Astrocyte (in vitro differentiated cells and primary cell): ENCODE measurements around the gene KIF19. TPM values are rescaled to one million over a fixed set of nuclear protein-coding genes. Genes with fewer than 3 reads are reported as not detected.

ENCODE experiments used
- DNase-seq: peaks from one replicate; pipeline ENCODE4 v3.0.0-alpha.2; 2010; ENCODE audit warnings: low read depth
- FAIRE-seq: peaks from 2 replicates; lab custom pipeline; 2011; peaks lifted over from hg19 to GRCh38; lab: Jason Lieb, UNC
- H2AFZ ChIP-seq: 2 replicates; pipeline ENCODE4 v1.6.0; 2012; ENCODE audit warnings: low read depth, low read length, inconsistent platforms
- H3K27ac ChIP-seq: 2 replicates; pipeline ENCODE4 v1.5.1; 2011; ENCODE audit warnings: low read depth, low read length, inconsistent platforms
- H3K27me3 ChIP-seq: 2 replicates; pipeline ENCODE4 v1.6.0; 2011; ENCODE audit warnings: low read length, inconsistent platforms; ENCODE audit not compliant: insufficient read depth
- H3K36me3 ChIP-seq: 2 replicates; pipeline ENCODE4 v1.5.1; 2011; ENCODE audit warnings: low read length, inconsistent platforms; ENCODE audit not compliant: insufficient read depth
- H3K4me1 ChIP-seq: 2 replicates; pipeline ENCODE4 v1.5.1; 2011; ENCODE audit warnings: low read length, inconsistent platforms; ENCODE audit not compliant: insufficient read depth
- H3K4me2 ChIP-seq: 2 replicates; pipeline ENCODE4 v1.6.0; 2012; ENCODE audit warnings: low read length, inconsistent platforms
- H3K4me3 ChIP-seq: 2 replicates; pipeline ENCODE4 v1.5.1; 2011; ENCODE audit warnings: low read depth, mild to moderate bottlenecking, low read length, inconsistent platforms; ENCODE audit not compliant: insufficient read depth
- H3K79me2 ChIP-seq: 2 replicates; pipeline ENCODE4 v1.6.0; 2012; ENCODE audit warnings: mild to moderate bottlenecking, low read length, inconsistent platforms; ENCODE audit not compliant: insufficient read depth
- H3K9ac ChIP-seq: 2 replicates; pipeline ENCODE4 v1.6.0; 2012; ENCODE audit warnings: mild to moderate bottlenecking, low read length, inconsistent platforms
- H3K9me3 ChIP-seq: 2 replicates; pipeline ENCODE4 v1.5.1; 2012; ENCODE audit warnings: low read depth, mild to moderate bottlenecking, low read length, inconsistent platforms; ENCODE audit not compliant: insufficient read depth
- H4K20me1 ChIP-seq: 2 replicates; pipeline ENCODE4 v1.6.0; 2012; ENCODE audit warnings: low read length, inconsistent platforms; ENCODE audit not compliant: insufficient read depth
- H3K27ac Mint-ChIP-seq: one replicate; pipeline ENCODE4 v1.8.0; 2021; ENCODE audit warnings: mild to moderate bottlenecking, mixed read lengths; ENCODE audit not compliant: unreplicated experiment
- H3K27me3 Mint-ChIP-seq: one replicate; pipeline ENCODE4 v1.8.0; 2021; ENCODE audit warnings: low read depth, mixed read lengths; ENCODE audit not compliant: unreplicated experiment
- H3K36me3 Mint-ChIP-seq: one replicate; pipeline ENCODE4 v1.8.0; 2021; ENCODE audit warnings: low read depth, mixed read lengths; ENCODE audit not compliant: unreplicated experiment
- H3K4me1 Mint-ChIP-seq: one replicate; pipeline ENCODE4 v1.8.0; 2021; ENCODE audit warnings: low read depth, mixed read lengths; ENCODE audit not compliant: unreplicated experiment
- H3K4me3 Mint-ChIP-seq: one replicate; pipeline ENCODE4 v1.8.0; 2021; ENCODE audit warnings: mild to moderate bottlenecking, moderate library complexity, mixed read lengths; ENCODE audit not compliant: unreplicated experiment
- H3K9me3 Mint-ChIP-seq: one replicate; pipeline ENCODE4 v1.8.0; 2021; ENCODE audit warnings: mild to moderate bottlenecking, mixed read lengths; ENCODE audit not compliant: unreplicated experiment
- CTCF ChIP-seq: IDR thresholded peaks from 2 replicates; pipeline ENCODE4 v1.5.1; 2011; ENCODE audit warnings: low read depth, mild to moderate bottlenecking, inconsistent platforms, low read length, moderate library complexity; ENCODE audit not compliant: insufficient read depth
- EZH2 ChIP-seq: IDR thresholded peaks from 2 replicates; pipeline ENCODE4 v1.6.1; 2012; ENCODE audit warnings: mild to moderate bottlenecking, low read length, inconsistent platforms; ENCODE audit not compliant: insufficient read depth
- total RNA-seq: library from RNA; stranded (reverse); gene quantifications from 2 replicates; pipeline ENCODE4 v1.2.1, GENCODE V29; 2021

The KIF19 gene
- total RNA-seq, 1 donor from 2014 or later = not detected

GRCh38 chr17:74394275-74394950, 68.4 kb downstream of the KIF19 start:
- FAIRE-seq = no peak
- Histone ChIP-seq H2AFZ (no peak overlapping the region), H3K27ac (no peak overlapping the region), H3K27me3 (no peaks in the 10 kb centered on the region), H3K9ac (no peak overlapping the region), H3K4me1 (no peaks in the 10 kb centered on the region), H3K36me3 (no peaks in the 10 kb centered on the region), H4K20me1 (no peaks in the 10 kb centered on the region), H3K79me2 (no peaks in the 10 kb centered on the region), H3K4me3 (no peak overlapping the region), H3K4me2 (no peak overlapping the region), H3K9me3 (no peaks in the 10 kb centered on the region)
- TF ChIP-seq EZH2 (no peak), CTCF (no peak)
- H3K36me3 Mint-ChIP-seq = no peaks in the 10 kb centered on the region
- no peaks in the 10 kb centered on the region for H3K9me3 Mint-ChIP-seq
- H3K4me1 Mint-ChIP-seq = peaks cover 6% of the 10 kb centered on the region
- H3K4me3 Mint-ChIP-seq = no peak overlapping the region
- peak overlapping the region; percentile 5 for H3K27ac Mint-ChIP-seq
- DNase-seq = no peak
- peaks cover 21% of the 10 kb centered on the region for H3K27me3 Mint-ChIP-seq

GRCh38 chr17:74394977-74395376, 69.0 kb downstream of the KIF19 start:
- H3K27ac ChIP-seq = no peak overlapping the region
- no peaks in the 10 kb centered on the region for H3K4me1 ChIP-seq
- DNase-seq (no peak), FAIRE-seq (no peak)
- no peak overlapping the region for H3K4me3 Mint-ChIP-seq
- no peaks in the 10 kb centered on the region for H3K79me2 ChIP-seq
- no peaks in the 10 kb centered on the region for H3K36me3 ChIP-seq
- no peak overlapping the region for H3K4me3 ChIP-seq
- no peak overlapping the region for H3K4me2 ChIP-seq
- peaks cover 20% of the 10 kb centered on the region for H3K27me3 Mint-ChIP-seq
- H2AFZ ChIP-seq = no peak overlapping the region
- H3K9me3 Mint-ChIP-seq = no peaks in the 10 kb centered on the region
- H3K9ac ChIP-seq = no peak overlapping the region
- no peaks in the 10 kb centered on the region for H3K27me3 ChIP-seq
- peak overlapping the region; percentile 5 for H3K27ac Mint-ChIP-seq
- no peaks in the 10 kb centered on the region for H3K36me3 Mint-ChIP-seq
- no peaks in the 10 kb centered on the region for H3K9me3 ChIP-seq
- no peaks in the 10 kb centered on the region for H4K20me1 ChIP-seq
- peaks cover 6% of the 10 kb centered on the region for H3K4me1 Mint-ChIP-seq
- TF ChIP-seq EZH2 (no peak), CTCF (no peak)

GRCh38 chr17:74396567-74396966, 70.5 kb downstream of the KIF19 start:
- no peaks in the 10 kb centered on the region for H3K36me3 Mint-ChIP-seq
- no peaks in the 10 kb centered on the region for H4K20me1 ChIP-seq
- H3K9me3 Mint-ChIP-seq = no peaks in the 10 kb centered on the region
- H3K27me3 Mint-ChIP-seq = peaks cover 15% of the 10 kb centered on the region
- no peak overlapping the region for H3K27ac Mint-ChIP-seq
- H3K4me3 ChIP-seq = no peak overlapping the region
- TF ChIP-seq CTCF (no peak), EZH2 (no peak)
- no peaks in the 10 kb centered on the region for H3K4me1 ChIP-seq
- H3K9ac ChIP-seq = no peak overlapping the region
- H3K79me2 ChIP-seq = no peaks in the 10 kb centered on the region
- no peaks in the 10 kb centered on the region for H3K27me3 ChIP-seq
- H2AFZ ChIP-seq = no peak overlapping the region
- H3K4me3 Mint-ChIP-seq = no peak overlapping the region
- no peaks in the 10 kb centered on the region for H3K36me3 ChIP-seq
- peaks cover 6% of the 10 kb centered on the region for H3K4me1 Mint-ChIP-seq
- no peak for DNase-seq
- no peak overlapping the region for H3K4me2 ChIP-seq
- H3K27ac ChIP-seq = no peak overlapping the region
- no peak for FAIRE-seq
- H3K9me3 ChIP-seq = no peaks in the 10 kb centered on the region
